ENCODE measurements around the gene SH3PXD2B.

Gene SH3PXD2B

DNA sequence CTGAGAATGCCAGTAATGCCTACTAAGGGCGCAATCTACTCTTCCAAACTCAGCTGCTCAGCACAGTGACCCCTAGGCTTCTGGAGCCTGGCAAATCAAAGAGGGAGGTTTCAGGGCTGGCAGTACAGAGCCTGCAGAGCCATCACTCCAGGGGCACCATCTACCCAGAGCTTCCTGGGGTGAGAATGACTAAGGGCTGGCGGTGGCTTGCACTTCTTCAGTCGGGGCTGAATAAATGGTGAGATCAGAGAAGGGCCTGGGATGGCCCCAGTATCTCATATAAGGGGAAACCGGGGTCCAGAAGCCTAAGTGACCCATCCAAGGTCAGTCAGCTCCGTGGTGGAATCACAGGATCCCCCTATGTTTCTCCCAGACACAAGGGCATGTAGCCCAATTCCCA is 5.3 kb downstream of the SH3PXD2B start:
- H4K20me1 ChIP-seq (ENCODE audit: control insufficient read depth, insufficient read depth, low read depth, low read length): no peaks in the 10 kb centered on the region
- H3K36me3 ChIP-seq (ENCODE audit: control insufficient read depth, low read length): no peaks in the 10 kb centered on the region

GRCh38 chr5:172447646-172448365 is 6.5 kb downstream of the SH3PXD2B start:
- TF ChIP-seq CTCF (IDR thresholded peaks at IDR 0.05; ENCODE audit: low read depth, low read length, poor library complexity, severe bottlenecking) (peak; percentile 23), EZH2phosphoT487 (IDR thresholded peaks at IDR 0.05; ENCODE audit: borderline replicate concordance, low read length) (no peak)
- Histone ChIP-seq H3K4me3 (ENCODE audit: low read length) (no peak overlapping the region), H4K20me1 (ENCODE audit: control insufficient read depth, insufficient read depth, low read depth, low read length) (no peaks in the 10 kb centered on the region), H3K27me3 (ENCODE audit: control insufficient read depth, low read length) (peaks cover 18% of the 10 kb centered on the region), H3K79me2 (ENCODE audit: control insufficient read depth, low read length) (no peaks in the 10 kb centered on the region), H3K27ac (ENCODE audit: low read depth, low read length) (no peak overlapping the region), H3K9me2 (replicated peaks; ENCODE audit: control insufficient read depth, low read length) (no peaks in the 10 kb centered on the region), H3K4me1 (ENCODE audit: control insufficient read depth, low read length) (no peaks in the 10 kb centered on the region), H3K36me3 (ENCODE audit: control insufficient read depth, low read length) (no peaks in the 10 kb centered on the region), H3K4me2 (ENCODE audit: low read length) (no peak overlapping the region), H3K9me3 (ENCODE audit: control insufficient read depth, insufficient read depth, low read length) (no peaks in the 10 kb centered on the region), H3F3A (ENCODE audit: control insufficient read depth, insufficient read depth) (no peaks in the 10 kb centered on the region; the same call in 1 of the 2 replicates)

More for the DNA sequence above, 5.3 kb downstream of the SH3PXD2B start:
- Histone ChIP-seq H3F3A (ENCODE audit: control insufficient read depth, insufficient read depth) (no peaks in the 10 kb centered on the region; the same call in 1 of the 2 replicates), H3K9me2 (replicated peaks; ENCODE audit: control insufficient read depth, low read length) (no peaks in the 10 kb centered on the region), H3K27ac (ENCODE audit: low read depth, low read length) (no peak overlapping the region), H3K9me3 (ENCODE audit: control insufficient read depth, insufficient read depth, low read length) (no peaks in the 10 kb centered on the region), H3K79me2 (ENCODE audit: control insufficient read depth, low read length) (no peaks in the 10 kb centered on the region), H3K27me3 (ENCODE audit: control insufficient read depth, low read length) (peaks cover 26% of the 10 kb centered on the region), H3K4me1 (ENCODE audit: control insufficient read depth, low read length) (peaks cover 3% of the 10 kb centered on the region; the same call in 1 of the 2 replicates), H3K4me2 (ENCODE audit: low read length) (no peak overlapping the region), H3K4me3 (ENCODE audit: low read length) (no peak overlapping the region)
- TF ChIP-seq CTCF (IDR thresholded peaks at IDR 0.05; ENCODE audit: low read depth, low read length, poor library complexity, severe bottlenecking): no peak
- no peak for TF ChIP-seq EZH2phosphoT487 (IDR thresholded peaks at IDR 0.05; ENCODE audit: borderline replicate concordance, low read length)

DNA sequence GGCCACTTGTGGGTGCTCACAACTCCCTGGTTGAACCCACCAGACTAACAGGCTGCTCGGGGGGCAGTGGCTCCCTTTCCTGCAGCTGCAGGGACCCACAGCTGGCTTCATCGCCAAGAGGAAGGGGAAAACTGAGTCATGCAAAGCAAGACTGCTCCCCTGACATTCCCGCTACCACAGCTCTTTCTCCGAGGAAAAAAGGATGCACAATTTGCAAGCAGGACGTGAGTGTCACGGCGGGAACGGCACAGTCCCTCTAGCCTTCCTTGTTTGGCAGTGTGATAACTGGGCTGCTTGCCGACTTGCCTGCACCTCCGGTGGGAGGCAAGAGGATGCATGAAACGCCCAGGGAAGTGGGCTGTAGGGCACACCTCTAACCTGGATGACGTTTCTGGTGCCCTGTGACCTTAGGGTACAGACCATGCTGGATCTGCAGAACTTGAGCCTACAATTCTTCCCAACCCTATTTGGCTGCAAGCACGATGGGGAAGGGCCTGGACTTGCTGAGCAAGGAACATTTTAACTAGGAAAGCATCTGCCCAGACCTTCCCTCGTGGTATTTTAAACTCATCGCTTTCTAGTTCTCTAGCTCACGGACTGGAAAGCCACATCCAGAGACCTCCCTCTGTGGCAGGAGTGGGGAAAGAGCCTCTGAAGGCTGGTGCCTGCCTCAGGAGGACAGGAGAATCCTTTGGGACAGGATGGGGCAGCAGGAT is 7.8 kb downstream of the SH3PXD2B start:
- H3K36me3 ChIP-seq (ENCODE audit: control insufficient read depth, low read length): no peaks in the 10 kb centered on the region
- no peaks in the 10 kb centered on the region for H3K9me2 ChIP-seq (replicated peaks; ENCODE audit: control insufficient read depth, low read length)
- peaks cover 7% of the 10 kb centered on the region; the same call in 1 of the 2 replicates for H3K27me3 ChIP-seq (ENCODE audit: control insufficient read depth, low read length)
- no peaks in the 10 kb centered on the region for H3K79me2 ChIP-seq (ENCODE audit: control insufficient read depth, low read length)
- H4K20me1 ChIP-seq (ENCODE audit: control insufficient read depth, insufficient read depth, low read depth, low read length): no peaks in the 10 kb centered on the region
- no peak for TF ChIP-seq EZH2phosphoT487 (IDR thresholded peaks at IDR 0.05; ENCODE audit: borderline replicate concordance, low read length)
- TF ChIP-seq CTCF (IDR thresholded peaks at IDR 0.05; ENCODE audit: low read depth, low read length, poor library complexity, severe bottlenecking): no peak
- H3F3A ChIP-seq (ENCODE audit: control insufficient read depth, insufficient read depth): no peaks in the 10 kb centered on the region
- no peak overlapping the region for H3K27ac ChIP-seq (ENCODE audit: low read depth, low read length)
- H3K4me3 ChIP-seq (ENCODE audit: low read length): no peak overlapping the region
- H3K4me2 ChIP-seq (ENCODE audit: low read length): no peak overlapping the region
- no peaks in the 10 kb centered on the region for H3K9me3 ChIP-seq (ENCODE audit: control insufficient read depth, insufficient read depth, low read length)
- H3K4me1 ChIP-seq (ENCODE audit: control insufficient read depth, low read length): no peaks in the 10 kb centered on the region
